GM10266 (cell line): Measurements from ENCODE around the gene MRPL46.
"Not testable (repeated sequence)": the region's sequence is repeated elsewhere in the genome, so short reads cannot be mapped to it uniquely, and the experiment has no call there.

Source experiments
- DNase-seq: peaks from one replicate; pipeline ENCODE4 v3.0.0; 2012; ENCODE audit errors: extremely low spot score
- CTCF ChIP-seq: IDR thresholded peaks from 2 replicates; pipeline ENCODE4 v1.5.1; 2012; ENCODE audit warnings: mild to moderate bottlenecking, low read depth; ENCODE audit not compliant: control insufficient read depth, insufficient read depth; ENCODE audit errors: missing control alignments

MRPL46 gene

GRCh38 chr15:88441076-88441730 is 26.0 kb downstream of the MRPL46 start:
- no peak for TF ChIP-seq CTCF
- DNase-seq, result no peak

- DNase-seq, result no peak
- TF ChIP-seq CTCF, result no peak
Observed at GRCh38 chr15:88440021-88440420, 27.2 kb downstream of the MRPL46 start.

GRCh38 chr15:88438181-88438580 is 29.0 kb downstream of the MRPL46 start:
- no peak for TF ChIP-seq CTCF
- DNase-seq, result no peak

- DNase-seq, result not testable (repeated sequence)
Observed at GRCh38 chr15:88434106-88434505, 33.1 kb downstream of the MRPL46 start.

DNA sequence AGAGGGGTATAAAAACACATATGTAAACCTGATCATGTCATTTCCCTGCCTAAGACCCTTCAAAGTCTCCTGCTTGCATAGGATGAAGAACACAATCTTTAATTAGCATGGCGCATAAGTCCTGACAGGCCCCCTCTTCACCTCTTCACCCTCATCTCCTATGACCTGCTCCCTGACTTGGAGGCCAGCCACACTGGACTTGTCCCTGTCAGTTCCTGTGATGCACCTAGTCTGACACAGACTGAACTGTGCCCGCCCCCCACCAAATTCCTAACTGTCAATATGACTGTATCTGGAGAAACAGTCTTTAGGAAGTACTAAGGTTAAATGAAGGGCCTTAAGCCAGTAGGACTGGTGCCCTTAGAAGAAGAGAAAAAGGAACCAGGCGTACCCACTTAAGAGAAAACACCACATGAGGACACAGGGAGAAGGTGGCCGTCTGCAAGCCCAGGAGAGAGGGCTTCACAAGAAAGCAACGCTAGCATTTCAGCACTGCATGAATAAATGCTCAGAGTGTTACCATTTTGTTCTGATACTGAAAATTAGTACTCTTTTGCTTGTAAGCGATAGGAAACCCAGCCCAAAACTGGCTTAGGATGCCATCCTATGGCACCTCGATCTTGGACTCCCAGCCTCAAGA is 34.0 kb downstream of the MRPL46 start:
- TF ChIP-seq CTCF, result no peak
- no peak for DNase-seq

- no peak for DNase-seq
- no peak for TF ChIP-seq CTCF
Observed at GRCh38 chr15:88431441-88431840, 35.7 kb downstream of the MRPL46 start.

- TF ChIP-seq CTCF, result no peak
- DNase-seq, result no peak
Observed at GRCh38 chr15:88430051-88430450, 37.1 kb downstream of the MRPL46 start.
